CD4-positive, CD25-positive, alpha-beta regulatory T cell (primary cell): ENCODE results near the gene MYO19. TPM values are rescaled to one million over a fixed set of nuclear protein-coding genes. Genes with fewer than 3 reads are reported as not detected.
A peak's percentile ranks its signal among the peaks of the same experiment; 100 is the strongest.

ENCODE experiments used
- ATAC-seq, 2 donors: fragments of 150-1000 bp; cut with Tn5 transposase; one replicate each; pipeline ENCODE4 v1.10.0; 2021; ENCODE audit warnings: low read depth in 2 of 2, moderate number of reproducible peaks in 2 of 2, moderate library complexity in 1 of 2
- DNase-seq, 3 donors: peaks; one replicate each; pipeline versions ENCODE4 v3.0.0 to v3.0.0-alpha.2; 2012 to 2022; ENCODE audit warnings: mixed read lengths in 1 of 3
- H3K27ac ChIP-seq: one replicate; pipeline ENCODE4 v1.7.0; 2013; ENCODE audit warnings: mild to moderate bottlenecking, low read length; ENCODE audit not compliant: insufficient read depth, poor library complexity, severe bottlenecking
- H3K27me3 ChIP-seq: one replicate; pipeline ENCODE4 v1.7.0; 2013; ENCODE audit warnings: low read length; ENCODE audit not compliant: control insufficient read depth, insufficient read depth
- H3K36me3 ChIP-seq: one replicate; pipeline ENCODE4 v1.7.0; 2013; ENCODE audit warnings: mild to moderate bottlenecking, low read length, moderate library complexity; ENCODE audit not compliant: control insufficient read depth, insufficient read depth
- H3K4me1 ChIP-seq: 2 replicates; pipeline ENCODE4 v1.7.0; 2013; ENCODE audit warnings: mild to moderate bottlenecking, low read length; ENCODE audit not compliant: insufficient read depth, control insufficient read depth, poor library complexity, severe bottlenecking
- H3K4me3 ChIP-seq: one replicate; pipeline ENCODE4 v1.7.0; 2013; ENCODE audit warnings: low read depth, mild to moderate bottlenecking, low read length, moderate library complexity
- H3K9me3 ChIP-seq, 2 experiments: 1 replicate in 1 of 2; 2 replicates in 1 of 2; pipeline ENCODE4 v1.7.0; 2013; ENCODE audit warnings: low read length in 2 of 2, mild to moderate bottlenecking in 1 of 2, moderate library complexity in 1 of 2; ENCODE audit not compliant: control insufficient read depth in 2 of 2
- H3K27ac Mint-ChIP-seq, 3 donors: one replicate each; pipeline ENCODE4 v1.8.0; 2020 to 2022; ENCODE audit warnings: mild to moderate bottlenecking in 3 of 3, mixed read lengths in 3 of 3, moderate library complexity in 2 of 3
- H3K27me3 Mint-ChIP-seq: one replicate; pipeline ENCODE4 v1.8.0; 2022; ENCODE audit warnings: mild to moderate bottlenecking, mixed read lengths
- H3K36me3 Mint-ChIP-seq: one replicate; pipeline ENCODE4 v1.8.0; 2020; ENCODE audit warnings: mixed read lengths
- H3K4me1 Mint-ChIP-seq, 4 donors: one replicate each; pipeline ENCODE4 v1.8.0; 2020 to 2022; ENCODE audit warnings: mixed read lengths in 4 of 4, mild to moderate bottlenecking in 1 of 4
- H3K4me3 Mint-ChIP-seq, 4 donors: one replicate each; pipeline ENCODE4 v1.8.0; 2020 to 2022; ENCODE audit warnings: mild to moderate bottlenecking in 4 of 4, mixed read lengths in 4 of 4, moderate library complexity in 3 of 4
- H3K9me3 Mint-ChIP-seq, 7 donors: one replicate each; pipeline ENCODE4 v1.8.0; 2020 to 2022; ENCODE audit warnings: mixed read lengths in 7 of 7, mild to moderate bottlenecking in 3 of 7, moderate library complexity in 2 of 7
- polyA plus RNA-seq, 4 donors: library from polyadenylated mRNA; unstranded; fragments of 300-500 nt; fragmentation: Illumina TruSeq; gene quantifications; one replicate each; pipeline ENCODE4 v1.2.3, GENCODE V29; 2021
- total RNA-seq: library from RNA; stranded (reverse); gene quantifications from one replicate; pipeline ENCODE4 v1.2.3, GENCODE V29; 2022

MYO19 gene
- total and polyA plus RNA-seq, 5 donors from 2014 or later = 4.8 to 86.1 (median 6.0) TPM

DNA sequence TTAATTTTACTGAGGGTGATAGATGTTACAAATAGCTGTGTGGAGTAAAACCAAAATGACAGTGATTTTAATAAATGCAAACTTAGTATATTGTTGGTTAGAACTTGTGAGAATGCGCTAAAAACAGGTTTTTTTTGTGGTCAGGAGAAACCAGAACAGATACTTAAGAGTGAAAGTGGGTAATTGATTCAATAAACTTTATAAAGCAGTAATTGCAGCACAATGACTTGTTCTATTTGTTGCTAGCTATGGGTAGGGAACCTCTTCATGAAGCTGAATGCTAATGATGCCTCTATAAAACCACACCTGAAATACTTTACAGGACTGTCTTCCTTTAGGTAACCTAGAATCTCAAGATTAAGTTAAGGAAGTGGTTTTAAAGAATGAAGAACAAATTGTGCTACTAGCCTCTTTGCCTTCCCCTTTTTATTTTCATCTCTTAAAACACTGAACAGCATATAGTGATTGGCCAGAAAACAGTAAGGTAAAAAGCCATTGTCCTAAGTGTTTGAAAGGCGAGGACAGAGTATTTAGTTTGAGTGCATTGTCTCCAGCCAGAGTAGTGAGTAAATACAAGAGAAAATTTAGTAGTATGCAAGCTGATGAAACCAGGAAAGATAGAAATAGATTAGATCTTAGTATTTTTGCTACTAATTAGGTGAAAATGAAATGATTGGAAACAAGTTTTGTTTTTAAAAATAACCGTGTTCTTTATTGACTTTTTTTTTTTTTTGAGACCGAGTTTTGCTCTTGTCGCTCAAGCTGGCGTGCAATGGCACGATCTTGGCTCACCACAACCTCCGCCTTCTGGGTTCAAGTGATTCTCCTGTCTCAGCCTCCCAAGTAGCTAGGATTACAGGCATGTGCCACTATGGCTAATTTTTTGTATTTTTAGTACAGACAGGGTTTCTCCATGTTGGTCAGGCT lies 16.1 kb upstream of the MYO19 start:
- H3K27me3 ChIP-seq = no peaks in the 10 kb centered on the region
- DNase-seq = peak in 2 of 3 donors; percentile 50 to 53

DNA sequence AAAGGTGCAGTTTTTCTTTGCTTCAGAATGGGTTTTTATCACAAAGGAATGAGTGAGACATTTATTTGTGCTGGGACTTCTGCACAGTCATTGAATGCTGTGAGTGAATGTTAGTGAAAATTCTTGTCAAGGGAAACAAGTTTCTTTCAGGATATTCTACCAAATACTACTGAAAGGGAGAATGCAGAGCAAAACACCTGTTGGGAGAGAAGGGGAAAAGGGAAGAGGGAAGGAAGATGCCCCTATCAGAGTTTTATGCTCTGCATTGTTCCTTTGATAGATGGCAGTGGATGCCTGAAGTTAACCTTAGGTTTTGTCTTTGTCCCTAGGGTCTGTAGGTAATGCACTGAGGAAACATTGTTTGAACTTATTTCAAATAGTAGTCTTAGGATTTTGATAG lies 13.1 kb upstream of the MYO19 start:
- H3K9me3 ChIP-seq = no peaks in the 10 kb centered on the region
- H3K27me3 ChIP-seq = no peaks in the 10 kb centered on the region
- Mint-ChIP-seq H3K9me3 (no peaks in the 10 kb centered on the region), H3K27ac (peak overlapping the region; percentile 40 to 95 (median 78)), H3K27me3 (peaks cover 6% of the 10 kb centered on the region), H3K4me1 (peaks cover 37 to 70% (median 49%) of the 10 kb centered on the region in 4 donors), H3K36me3 (peaks cover 8% of the 10 kb centered on the region), H3K4me3 (peak overlapping the region; percentile 56 to 97 (median 88))
- peak overlapping the region; percentile 99 for H3K27ac ChIP-seq
- ATAC-seq = no peak
- no peak for DNase-seq
- H3K4me3 ChIP-seq = peak overlapping the region; percentile 97
- peaks cover 2% of the 10 kb centered on the region for H3K36me3 ChIP-seq
- peaks cover 69% of the 10 kb centered on the region for H3K4me1 ChIP-seq

More for the DNA sequence above, 16.1 kb upstream of the MYO19 start:
- peak; percentile 23 to 35 for ATAC-seq
- Mint-ChIP-seq H3K36me3 (peaks cover 13% of the 10 kb centered on the region), H3K9me3 (no peaks in the 10 kb centered on the region), H3K27me3 (peaks cover 3% of the 10 kb centered on the region), H3K27ac (peak overlapping the region; percentile 40 to 59 (median 58)), H3K4me3 (peak overlapping the region; percentile 46 to 78 (median 56)), H3K4me1 (peaks cover 46 to 84% (median 59%) of the 10 kb centered on the region in 4 donors)
- Histone ChIP-seq H3K27ac (peak overlapping the region; percentile 60), H3K9me3 (no peaks in the 10 kb centered on the region), H3K36me3 (peaks cover 9% of the 10 kb centered on the region), H3K4me3 (peak overlapping the region; percentile 45), H3K4me1 (peaks cover 71% of the 10 kb centered on the region)

DNA sequence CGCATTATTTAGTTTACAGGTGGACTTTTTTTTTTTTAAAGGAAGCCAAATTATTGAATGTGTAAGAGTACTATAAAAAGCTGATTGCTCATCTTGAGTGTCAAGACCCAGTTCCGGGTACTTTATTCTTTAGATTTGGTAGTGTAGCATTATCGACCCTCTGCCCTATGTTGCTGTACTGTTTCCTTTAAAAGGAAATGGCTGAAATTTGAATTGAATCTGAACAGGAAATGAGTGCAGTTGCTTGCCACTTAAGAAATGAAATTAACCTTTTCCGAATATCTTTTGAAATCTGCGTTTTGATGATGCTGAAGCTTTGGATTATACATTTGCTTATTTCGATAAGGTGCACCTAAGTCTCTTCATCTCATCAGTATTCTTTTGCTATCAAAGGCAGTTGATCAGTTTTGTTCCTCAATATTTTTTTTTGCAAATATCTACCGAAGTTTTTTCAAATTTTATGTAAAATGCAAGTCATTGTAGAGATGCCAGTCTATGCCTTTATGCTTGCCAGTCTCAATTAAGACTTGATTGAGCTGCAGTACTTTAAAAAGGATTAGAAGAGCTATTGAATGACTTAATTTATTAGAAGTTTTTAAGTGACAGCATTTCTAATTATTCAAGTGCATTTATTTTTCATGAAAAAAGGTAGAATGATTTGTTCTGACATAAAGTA lies 11.9 kb upstream of the MYO19 start:
- peaks cover 5% of the 10 kb centered on the region for H3K36me3 Mint-ChIP-seq
- peaks cover 27 to 60% (median 43%) of the 10 kb centered on the region in 4 donors for H3K4me1 Mint-ChIP-seq
- peak overlapping the region; percentile 97 for H3K4me3 ChIP-seq
- peak overlapping the region; percentile 78 to 94 (median 89) for H3K27ac Mint-ChIP-seq
- DNase-seq (peak in 2 of 3 donors; percentile 19 to 51), ATAC-seq (no peak)
- peaks cover 6% of the 10 kb centered on the region for H3K27me3 Mint-ChIP-seq
- no peaks in the 10 kb centered on the region for H3K9me3 ChIP-seq
- peaks cover 2% of the 10 kb centered on the region for H3K36me3 ChIP-seq
- H3K27me3 ChIP-seq = no peaks in the 10 kb centered on the region
- peaks cover 65% of the 10 kb centered on the region for H3K4me1 ChIP-seq
- peak overlapping the region; percentile 93 to 97 (median 94) for H3K4me3 Mint-ChIP-seq
- no peaks in the 10 kb centered on the region for H3K9me3 Mint-ChIP-seq
- H3K27ac ChIP-seq = peak overlapping the region; percentile 99

DNA sequence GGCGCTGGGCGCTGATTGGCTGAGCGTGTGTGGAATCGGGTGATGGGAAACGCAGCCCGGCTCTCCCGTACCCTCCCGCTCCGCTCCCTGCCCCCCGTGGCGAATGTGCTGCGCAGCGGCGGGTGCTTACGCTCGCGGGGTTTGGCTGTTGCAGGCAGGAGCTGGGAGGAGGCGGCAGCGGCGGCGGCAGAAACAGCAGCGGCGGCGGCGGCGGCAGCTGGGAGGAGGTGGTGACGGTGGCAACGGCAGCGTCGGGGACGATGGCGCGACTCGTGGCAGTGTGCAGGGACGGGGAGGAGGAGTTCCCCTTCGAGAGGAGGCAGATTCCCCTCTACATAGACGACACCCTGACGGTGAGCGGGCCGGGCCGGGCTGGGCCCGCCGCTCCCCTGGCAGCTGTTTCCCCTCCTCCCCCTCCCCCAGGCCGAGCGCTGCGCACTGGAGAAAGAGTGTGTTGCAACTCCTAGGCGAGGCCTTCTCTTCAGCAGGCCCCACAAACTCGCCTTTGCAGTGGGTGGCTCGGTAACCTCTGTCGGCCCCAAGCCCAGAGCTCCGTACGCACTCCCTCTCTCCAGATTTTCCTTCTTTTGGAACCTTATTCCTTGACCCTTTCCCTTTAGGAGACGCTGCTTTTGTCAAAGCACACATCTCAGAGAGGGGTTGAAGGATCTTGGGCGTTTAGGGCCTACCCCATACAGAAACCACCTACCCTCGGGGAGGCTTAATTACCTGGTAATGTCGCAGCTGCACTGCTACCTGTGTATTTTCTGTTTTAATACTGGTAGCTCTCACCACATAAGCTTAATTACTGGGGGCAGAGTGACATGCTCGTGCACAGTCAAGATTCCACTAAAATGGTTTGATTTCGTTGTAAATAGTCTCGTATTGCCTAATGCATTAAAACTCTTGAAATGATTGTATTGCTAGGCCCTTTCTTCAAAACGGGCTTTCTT lies 11.1 kb upstream of the MYO19 start:
- H3K9me3 Mint-ChIP-seq = no peaks in the 10 kb centered on the region
- Histone ChIP-seq H3K27me3 (no peaks in the 10 kb centered on the region), H3K27ac (peak overlapping the region; percentile 99), H3K9me3 (no peaks in the 10 kb centered on the region), H3K36me3 (peaks cover 2% of the 10 kb centered on the region), H3K4me3 (peak overlapping the region; percentile 97), H3K4me1 (peaks cover 57% of the 10 kb centered on the region)
- H3K27me3 Mint-ChIP-seq = peaks cover 6% of the 10 kb centered on the region
- DNase-seq (peak; percentile 95 to 96 (median 96)), ATAC-seq (peak; percentile 80 to 86)
- peak overlapping the region; percentile 80 to 94 (median 89) for H3K27ac Mint-ChIP-seq
- H3K36me3 Mint-ChIP-seq = peaks cover 5% of the 10 kb centered on the region
- H3K4me1 Mint-ChIP-seq = peaks cover 25 to 56% (median 39%) of the 10 kb centered on the region in 4 donors
- peak overlapping the region; percentile 93 to 97 (median 94) for H3K4me3 Mint-ChIP-seq

DNA sequence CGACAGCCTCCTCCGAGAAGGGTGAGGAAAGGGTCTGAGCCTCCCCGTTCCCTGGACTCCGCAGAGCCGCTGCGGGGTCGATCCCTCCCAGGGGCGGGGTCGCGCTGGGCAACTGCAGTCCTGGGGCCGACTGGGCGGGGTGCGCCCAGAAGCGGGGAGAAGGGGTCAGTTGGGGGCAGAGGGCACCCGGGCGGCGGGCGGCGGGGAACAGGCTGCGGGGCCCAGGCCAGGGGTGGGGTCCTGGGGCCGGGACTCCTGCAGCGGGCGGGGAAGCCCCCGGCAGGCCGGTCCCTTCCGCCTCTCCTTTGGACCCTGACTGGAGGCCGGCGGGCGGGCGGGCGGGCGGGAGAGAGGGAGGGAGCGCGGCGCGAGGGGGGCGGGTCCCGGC lies 10.4 kb upstream of the MYO19 start:
- peaks cover 5% of the 10 kb centered on the region for H3K36me3 Mint-ChIP-seq
- H3K4me1 ChIP-seq = peaks cover 50% of the 10 kb centered on the region
- peaks cover 2% of the 10 kb centered on the region for H3K36me3 ChIP-seq
- H3K27me3 Mint-ChIP-seq = peaks cover 6% of the 10 kb centered on the region
- ATAC-seq (peak; percentile 10 to 19), DNase-seq (no peak)
- peak overlapping the region; percentile 99 for H3K27ac ChIP-seq
- H3K9me3 Mint-ChIP-seq = no peaks in the 10 kb centered on the region
- H3K4me1 Mint-ChIP-seq = peaks cover 18 to 49% (median 32%) of the 10 kb centered on the region in 4 donors
- H3K27ac Mint-ChIP-seq = peak overlapping the region; percentile 93 to 98 (median 96)
- H3K4me3 Mint-ChIP-seq = peak overlapping the region; percentile 93 to 99 (median 95)
- no peaks in the 10 kb centered on the region for H3K9me3 ChIP-seq
- no peaks in the 10 kb centered on the region for H3K27me3 ChIP-seq
- peak overlapping the region; percentile 62 for H3K4me3 ChIP-seq

DNA sequence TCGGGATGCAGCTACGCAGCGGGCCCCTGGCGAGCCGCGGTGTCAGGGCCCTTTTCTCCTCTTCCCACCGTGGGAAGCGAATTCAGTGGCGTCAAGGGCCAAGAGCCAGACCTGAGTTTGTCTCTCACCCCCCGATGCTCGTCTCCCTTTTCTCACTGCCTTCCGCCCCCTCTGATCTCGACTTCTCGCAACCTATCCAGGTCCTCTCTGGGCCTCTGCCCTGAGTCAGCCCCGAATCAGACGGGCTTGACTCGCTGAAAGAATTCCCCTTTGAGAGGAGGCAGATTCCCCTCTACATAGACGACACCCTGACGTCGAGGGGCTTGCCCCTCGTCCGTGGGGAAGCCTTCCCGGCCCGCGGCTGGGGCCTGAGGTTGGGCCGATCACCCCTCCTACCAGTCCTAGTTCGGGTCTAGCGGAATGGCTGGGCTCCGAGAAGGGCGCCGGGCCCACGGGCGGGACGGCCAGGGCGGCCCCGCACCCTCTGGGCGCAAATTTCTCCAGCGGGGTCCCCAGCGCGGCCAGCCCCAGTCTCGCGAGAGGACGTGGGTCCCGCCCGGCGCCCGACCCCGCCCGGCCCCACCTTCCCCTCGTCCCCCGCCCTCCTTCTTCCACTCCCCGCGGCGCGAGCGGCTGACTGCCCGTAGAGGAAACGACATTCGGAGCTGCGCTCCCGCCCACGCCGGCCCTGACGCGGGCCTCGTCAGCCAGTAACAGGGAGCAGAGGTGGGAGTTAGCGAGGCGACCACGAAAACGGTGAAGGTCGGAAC lies 9.8 kb upstream of the MYO19 start, which contains the start of gene GGNBP2:
Gene GGNBP2, plus strand, starts transcription at position 613 of the 770 bp plus-strand sequence. CDS start 806 bp downstream, outside the sequence.
- Histone ChIP-seq H3K9me3 (no peaks in the 10 kb centered on the region), H3K27ac (peak within 1 kb of the TSS; percentile 99), H3K4me3 (peak within 1 kb of the TSS; percentile 97), H3K36me3 (peaks cover 7% of the 10 kb centered on the region), H3K4me1 (peaks cover 45% of the 10 kb centered on the region), H3K27me3 (no peaks in the 10 kb centered on the region)
- Mint-ChIP-seq H3K9me3 (no peaks in the 10 kb centered on the region), H3K4me3 (peak within 1 kb of the TSS; percentile 93 to 99 (median 95)), H3K27me3 (peaks cover 6% of the 10 kb centered on the region), H3K36me3 (peaks cover 9% of the 10 kb centered on the region), H3K4me1 (peaks cover 17 to 44% (median 28%) of the 10 kb centered on the region in 4 donors), H3K27ac (peak within 1 kb of the TSS; percentile 96 to 98 (median 96))
- DNase-seq (peak; percentile 88 to 94 (median 90)), ATAC-seq (peak; percentile 63 to 74)
